ENCODE results near the gene ABI3.

- TF ChIP-seq ESRRA (IDR thresholded peaks at IDR 0.05; ENCODE audit: borderline replicate concordance, low read depth) (no peak), CTCF (IDR thresholded peaks at IDR 0.05 in 2 of 3, conservative IDR thresholded peaks at IDR 0.05 in 1 of 3; ENCODE audit: insufficient read depth in 2 of 3, low read depth in 1 of 3, low read length in 3 of 3) (no peak), CHD2 (IDR thresholded peaks at IDR 0.05; ENCODE audit: low read depth, low read length) (no peak), POLR3A (IDR thresholded peaks at IDR 0.05; ENCODE audit: borderline replicate concordance, extremely low read depth, insufficient read depth, insufficient read length) (no peak), ATF3 (IDR thresholded peaks at IDR 0.05) (no peak), ATF3 (CRISPR knock-in tag; conservative IDR thresholded peaks at IDR 0.05) (no peak), YY1 (IDR thresholded peaks at IDR 0.05; ENCODE audit: borderline replicate concordance in 1 of 3, control insufficient read depth in 1 of 3, extremely low read depth in 1 of 3, insufficient read depth in 3 of 3, insufficient read length in 1 of 3, insufficient replicate concordance in 2 of 3, low read depth in 1 of 3, low read length in 2 of 3) (no peak)
These were observed 34.3 kb downstream of the ABI3 start for GRCh38 chr17:49244839-49245238.

All from K562 (cell line).